ENCODE results near the gene ST3GAL3. TPM values are rescaled to one million over a fixed set of nuclear protein-coding genes. Genes with fewer than 3 reads are reported as not detected.

The ST3GAL3 gene
- total RNA-seq, 1 donor from 2014 or later: 34.3 TPM

DNA sequence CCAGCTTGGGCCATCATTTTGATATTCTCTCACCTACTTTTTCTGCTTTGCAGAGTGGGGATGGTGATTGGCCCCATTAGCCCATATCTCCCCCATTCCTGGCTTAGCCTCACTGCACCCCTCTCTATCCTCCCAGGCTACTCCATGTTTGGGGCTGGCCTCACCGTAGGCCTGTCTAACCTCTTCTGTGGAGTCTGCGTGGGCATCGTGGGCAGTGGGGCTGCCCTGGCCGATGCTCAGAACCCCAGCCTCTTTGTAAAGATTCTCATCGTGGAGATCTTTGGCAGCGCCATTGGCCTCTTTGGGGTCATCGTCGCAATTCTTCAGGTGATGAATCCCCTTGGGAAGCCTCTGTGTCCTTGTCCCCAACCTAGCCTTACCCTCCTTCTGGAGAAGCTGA, 269.6 kb downstream of the ST3GAL3 start:
- Histone ChIP-seq H3K27ac (no peak overlapping the region), H3K27me3 (no peaks in the 10 kb centered on the region), H3K36me3 (peaks cover 13 to 19% of the 10 kb centered on the region in 2 donors), H3K4me1 (peaks cover 11 to 27% of the 10 kb centered on the region in 2 donors), H3K4me3 (no peak overlapping the region), H3K9me3 (no peaks in the 10 kb centered on the region)
- TF ChIP-seq, protein P1, sequence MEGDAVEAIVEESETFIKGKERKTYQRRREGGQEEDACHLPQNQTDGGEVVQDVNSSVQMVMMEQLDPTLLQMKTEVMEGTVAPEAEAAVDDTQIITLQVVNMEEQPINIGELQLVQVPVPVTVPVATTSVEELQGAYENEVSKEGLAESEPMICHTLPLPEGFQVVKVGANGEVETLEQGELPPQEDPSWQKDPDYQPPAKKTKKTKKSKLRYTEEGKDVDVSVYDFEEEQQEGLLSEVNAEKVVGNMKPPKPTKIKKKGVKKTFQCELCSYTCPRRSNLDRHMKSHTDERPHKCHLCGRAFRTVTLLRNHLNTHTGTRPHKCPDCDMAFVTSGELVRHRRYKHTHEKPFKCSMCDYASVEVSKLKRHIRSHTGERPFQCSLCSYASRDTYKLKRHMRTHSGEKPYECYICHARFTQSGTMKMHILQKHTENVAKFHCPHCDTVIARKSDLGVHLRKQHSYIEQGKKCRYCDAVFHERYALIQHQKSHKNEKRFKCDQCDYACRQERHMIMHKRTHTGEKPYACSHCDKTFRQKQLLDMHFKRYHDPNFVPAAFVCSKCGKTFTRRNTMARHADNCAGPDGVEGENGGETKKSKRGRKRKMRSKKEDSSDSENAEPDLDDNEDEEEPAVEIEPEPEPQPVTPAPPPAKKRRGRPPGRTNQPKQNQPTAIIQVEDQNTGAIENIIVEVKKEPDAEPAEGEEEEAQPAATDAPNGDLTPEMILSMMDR (IDR thresholded peaks at IDR 0.05): no peak
- intact Hi-C loops (cut with DNase I): no loop called here
- no peak for DNase-seq (ENCODE audit: low spot score in 2 of 2)

DNA sequence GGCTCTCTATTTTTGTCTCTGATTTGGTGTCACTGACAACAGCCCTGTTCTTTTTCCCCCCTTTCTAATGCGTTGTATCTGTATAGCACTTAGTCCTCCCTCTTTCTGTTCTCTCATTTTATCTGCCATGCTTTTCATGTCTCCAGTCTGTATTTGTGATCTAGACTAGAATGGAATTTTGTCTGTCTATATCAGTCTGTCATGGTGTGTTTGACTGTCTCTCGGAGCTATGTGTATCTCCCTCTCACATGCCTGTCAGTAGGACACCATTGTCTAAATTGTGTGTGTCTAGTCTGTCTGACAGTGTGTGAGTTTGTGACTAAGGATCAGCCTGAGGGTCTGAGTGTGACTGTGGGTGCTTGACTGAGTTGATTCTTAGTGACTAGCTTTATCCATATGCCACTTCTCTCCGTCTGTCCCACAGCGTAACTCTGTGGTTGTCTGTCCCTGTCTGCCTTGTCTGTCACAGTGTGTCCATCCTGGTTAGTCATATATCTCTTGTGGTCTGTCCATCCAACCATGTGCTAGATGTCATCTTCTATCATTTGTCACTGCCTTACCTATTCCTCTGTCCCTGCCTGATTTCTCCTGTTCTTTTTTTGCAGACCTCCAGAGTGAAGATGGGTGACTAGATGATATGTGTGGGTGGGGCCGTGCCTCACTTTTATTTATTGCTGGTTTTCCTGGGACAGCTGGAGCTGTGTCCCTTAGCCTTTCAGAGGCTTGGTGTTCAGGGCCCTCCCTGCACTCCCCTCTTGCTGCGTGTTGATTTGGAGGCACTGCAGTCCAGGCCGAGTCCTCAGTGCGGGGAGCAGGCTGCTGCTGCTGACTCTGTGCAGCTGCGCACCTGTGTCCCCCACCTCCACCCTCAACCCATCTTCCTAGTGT, 270.3 kb downstream of the ST3GAL3 start:
- no peak for DNase-seq (ENCODE audit: low spot score in 2 of 2)
- intact Hi-C loops (cut with DNase I): no loop called here
- no peak overlapping the region for H3K27ac ChIP-seq

DNA sequence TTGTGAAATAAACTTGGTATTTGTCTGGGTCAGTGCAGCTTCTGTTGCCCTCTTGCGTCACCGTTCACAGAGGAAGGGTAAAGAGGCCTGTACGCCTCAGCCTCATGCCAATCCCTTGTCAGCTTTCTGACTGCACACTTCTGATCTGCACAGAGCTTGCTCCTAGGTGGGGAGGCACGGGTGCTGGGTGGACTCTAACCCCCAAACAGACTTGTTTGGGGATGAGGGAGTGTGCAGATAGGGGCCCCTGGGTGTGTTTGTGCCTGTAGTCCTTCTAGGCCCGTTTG, 270.9 kb downstream of the ST3GAL3 start:
- intact Hi-C loops (cut with DNase I): no loop called here
- no peak overlapping the region for H3K27ac ChIP-seq
- peaks cover 9 to 14% of the 10 kb centered on the region in 2 donors for H3K36me3 ChIP-seq
- peak overlapping the region; percentile 56 to 65 for H3K4me3 ChIP-seq
- no peaks in the 10 kb centered on the region for H3K9me3 ChIP-seq
- H3K4me1 ChIP-seq: peaks cover 11 to 27% of the 10 kb centered on the region in 2 donors
- TF ChIP-seq, protein P1 (IDR thresholded peaks at IDR 0.05): no peak
- DNase-seq (ENCODE audit: low spot score in 2 of 2): no peak
- no peaks in the 10 kb centered on the region for H3K27me3 ChIP-seq

More for the DNA sequence above, 270.3 kb downstream of the ST3GAL3 start:
- peak overlapping the region in 1 of 2 donors; percentile 65 for H3K4me3 ChIP-seq
- H3K27me3 ChIP-seq: no peaks in the 10 kb centered on the region
- H3K36me3 ChIP-seq: peaks cover 9 to 14% of the 10 kb centered on the region in 2 donors
- H3K4me1 ChIP-seq: peaks cover 11 to 27% of the 10 kb centered on the region in 2 donors
- TF ChIP-seq, protein P1 (IDR thresholded peaks at IDR 0.05): no peak
- no peaks in the 10 kb centered on the region for H3K9me3 ChIP-seq

DNA sequence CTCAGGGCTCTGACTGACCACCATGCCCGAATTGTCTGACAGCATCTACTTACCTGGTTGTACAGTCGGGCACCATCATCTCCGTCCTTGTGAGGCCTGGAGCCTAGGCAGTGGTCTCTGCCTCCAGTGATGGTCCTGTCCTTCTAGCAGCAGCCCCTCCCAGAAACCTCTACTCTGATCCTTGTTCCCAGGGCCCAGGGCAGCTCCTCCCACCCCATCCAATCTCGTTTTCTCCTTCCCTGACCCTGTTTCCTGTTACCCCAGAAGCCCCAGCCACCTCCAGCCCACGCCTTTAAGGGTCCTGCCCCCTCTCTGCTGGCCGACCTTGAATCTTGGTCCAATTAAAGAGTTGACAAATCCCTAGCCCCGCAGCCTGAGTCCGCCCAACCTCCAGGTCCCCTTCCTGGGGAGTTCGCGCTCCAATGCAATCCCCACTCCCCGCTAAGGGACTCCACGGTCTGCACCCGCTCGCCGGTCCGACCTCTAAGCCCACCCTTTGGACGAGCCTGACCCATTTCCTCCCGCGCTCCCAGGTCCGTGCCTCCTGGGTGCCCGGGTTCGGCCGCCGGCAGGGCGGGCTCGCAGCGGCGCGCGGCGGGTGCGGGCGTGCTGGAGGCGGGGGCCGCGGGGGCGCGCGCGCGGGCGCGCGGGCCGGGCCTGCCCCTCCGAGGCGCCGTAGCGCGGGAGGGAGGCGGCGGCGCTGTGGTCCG, 271.4 kb downstream of the ST3GAL3 start, which contains the start of gene B4GALT2:
B4GALT2 (plus strand) TSS at position 660 of the 710 bp plus-strand sequence. CDS start 1,951 bp downstream, outside the sequence.
- Histone ChIP-seq H3K27ac (peak within 1 kb of the TSS; percentile 15 to 70), H3K4me1 (peaks cover 11 to 27% of the 10 kb centered on the region in 2 donors), H3K9me3 (no peaks in the 10 kb centered on the region), H3K4me3 (peak within 1 kb of the TSS; percentile 76 to 90), H3K36me3 (peaks cover 9 to 14% of the 10 kb centered on the region in 2 donors), H3K27me3 (no peaks in the 10 kb centered on the region)
- TF ChIP-seq, protein P1 (IDR thresholded peaks at IDR 0.05): no peak
- no peak for DNase-seq (ENCODE audit: low spot score in 2 of 2)
- intact Hi-C loops (cut with DNase I): no loop called here

DNA sequence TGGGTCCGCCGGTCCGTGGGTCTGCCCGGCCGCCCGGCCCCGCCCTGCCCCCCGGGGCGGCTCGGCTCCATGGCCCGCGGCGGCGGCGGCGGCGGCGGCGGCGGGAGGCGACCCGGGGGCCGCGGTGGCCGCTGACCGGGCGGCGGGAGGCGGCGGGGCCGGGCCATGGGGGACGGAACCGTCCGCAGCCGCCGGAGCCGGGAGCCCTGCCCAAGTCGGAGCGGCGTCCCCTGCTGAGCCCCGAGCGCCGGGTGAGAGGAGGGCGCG, 271.9 kb downstream of the ST3GAL3 start:
- Histone ChIP-seq H3K4me1 (peaks cover 11 to 27% of the 10 kb centered on the region in 2 donors), H3K27me3 (no peaks in the 10 kb centered on the region), H3K9me3 (no peaks in the 10 kb centered on the region), H3K4me3 (peak overlapping the region; percentile 76 to 90), H3K36me3 (peaks cover 9 to 14% of the 10 kb centered on the region in 2 donors), H3K27ac (peak overlapping the region; percentile 15 to 70)
- intact Hi-C loops (cut with DNase I): no loop called here
- TF ChIP-seq, protein P1 (IDR thresholded peaks at IDR 0.05): no peak
- DNase-seq (ENCODE audit: low spot score in 2 of 2): no peak

Data from ascending aorta (tissue), 2 donors.